Chondrocyte (in vitro differentiated cells): ENCODE results near the gene SOX3. TPM values are rescaled to one million over a fixed set of nuclear protein-coding genes. Genes with fewer than 3 reads are reported as not detected.

ENCODE experiments used
- DNase-seq: peaks from one replicate; pipeline ENCODE4 v3.0.0; 2021; ENCODE audit warnings: mixed read lengths, low spot score
- H3K27ac Mint-ChIP-seq: one replicate; pipeline ENCODE4 v1.8.0; 2021; ENCODE audit warnings: mild to moderate bottlenecking, moderate library complexity, mixed read lengths; ENCODE audit not compliant: unreplicated experiment
- H3K27me3 Mint-ChIP-seq: 2 replicates; pipeline ENCODE4 v1.8.0; 2021; ENCODE audit warnings: low read depth, mixed read lengths
- H3K36me3 Mint-ChIP-seq: 2 replicates; pipeline ENCODE4 v1.8.0; 2021; ENCODE audit warnings: low read depth, mixed read lengths
- H3K4me1 Mint-ChIP-seq: 2 replicates; pipeline ENCODE4 v1.8.0; 2021; ENCODE audit warnings: low read depth, mild to moderate bottlenecking, mixed read lengths
- H3K4me3 Mint-ChIP-seq: one replicate; pipeline ENCODE4 v1.8.0; 2021; ENCODE audit warnings: mild to moderate bottlenecking, moderate library complexity, mixed read lengths; ENCODE audit not compliant: unreplicated experiment
- H3K9me3 Mint-ChIP-seq: 2 replicates; pipeline ENCODE4 v1.8.0; 2021; ENCODE audit warnings: low read depth, mixed read lengths
- total RNA-seq: library from RNA; stranded (reverse); gene quantifications from 3 replicates; pipeline ENCODE4 v1.2.1, GENCODE V29; 2021
- TF ChIP-seq, protein P1 (sequence below): fragments of 200-600 bp; sonication (generic); IDR thresholded peaks from 2 replicates; pipeline ENCODE4 v1.5.0; 2021; ENCODE audit warnings: antibody characterized with exemption, mild to moderate bottlenecking, moderate library complexity

Gene SOX3
- total RNA-seq, 1 donor from 2014 or later: not detected

DNA sequence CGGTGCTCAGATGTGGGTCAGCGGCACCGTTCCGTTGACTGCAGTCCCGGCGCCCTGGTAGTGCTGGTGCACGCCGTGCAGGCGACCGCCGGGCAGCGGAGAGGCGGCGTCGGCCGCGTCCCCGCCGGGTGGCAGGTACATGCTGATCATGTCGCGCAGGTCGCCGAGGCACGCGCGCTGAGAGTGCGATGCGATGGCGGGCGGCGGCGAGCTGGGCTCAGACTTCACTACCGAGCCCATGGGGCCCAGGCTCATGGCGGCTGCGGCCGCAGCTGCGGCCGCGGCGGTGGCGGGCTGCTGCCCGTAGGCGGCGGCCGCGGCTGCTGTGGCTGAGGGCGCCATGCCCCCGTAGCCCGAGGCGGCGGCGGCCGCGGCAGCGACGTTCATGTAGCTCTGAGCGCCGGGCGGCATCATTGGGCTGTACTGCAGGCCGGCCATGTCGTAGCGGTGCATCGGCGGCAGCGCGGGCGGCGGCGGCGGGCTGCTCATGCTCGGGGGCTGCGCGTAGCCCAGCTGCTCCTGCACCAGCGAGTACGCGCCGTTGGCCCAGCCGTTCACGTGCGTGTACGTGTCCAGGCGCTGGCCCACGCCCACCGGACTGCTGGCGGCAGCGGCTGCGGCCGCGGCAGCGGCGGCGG, 1.0 kb downstream of the SOX3 start:
- no peak overlapping the region for H3K27ac Mint-ChIP-seq
- peaks cover 14% of the 10 kb centered on the region for H3K4me1 Mint-ChIP-seq
- TF ChIP-seq, protein P1, sequence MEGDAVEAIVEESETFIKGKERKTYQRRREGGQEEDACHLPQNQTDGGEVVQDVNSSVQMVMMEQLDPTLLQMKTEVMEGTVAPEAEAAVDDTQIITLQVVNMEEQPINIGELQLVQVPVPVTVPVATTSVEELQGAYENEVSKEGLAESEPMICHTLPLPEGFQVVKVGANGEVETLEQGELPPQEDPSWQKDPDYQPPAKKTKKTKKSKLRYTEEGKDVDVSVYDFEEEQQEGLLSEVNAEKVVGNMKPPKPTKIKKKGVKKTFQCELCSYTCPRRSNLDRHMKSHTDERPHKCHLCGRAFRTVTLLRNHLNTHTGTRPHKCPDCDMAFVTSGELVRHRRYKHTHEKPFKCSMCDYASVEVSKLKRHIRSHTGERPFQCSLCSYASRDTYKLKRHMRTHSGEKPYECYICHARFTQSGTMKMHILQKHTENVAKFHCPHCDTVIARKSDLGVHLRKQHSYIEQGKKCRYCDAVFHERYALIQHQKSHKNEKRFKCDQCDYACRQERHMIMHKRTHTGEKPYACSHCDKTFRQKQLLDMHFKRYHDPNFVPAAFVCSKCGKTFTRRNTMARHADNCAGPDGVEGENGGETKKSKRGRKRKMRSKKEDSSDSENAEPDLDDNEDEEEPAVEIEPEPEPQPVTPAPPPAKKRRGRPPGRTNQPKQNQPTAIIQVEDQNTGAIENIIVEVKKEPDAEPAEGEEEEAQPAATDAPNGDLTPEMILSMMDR: peak; percentile 27
- DNase-seq: peak; percentile 91
- peaks cover 2% of the 10 kb centered on the region for H3K36me3 Mint-ChIP-seq
- H3K9me3 Mint-ChIP-seq: no peaks in the 10 kb centered on the region
- no peak overlapping the region for H3K4me3 Mint-ChIP-seq
- H3K27me3 Mint-ChIP-seq: peaks cover 74% of the 10 kb centered on the region

DNA sequence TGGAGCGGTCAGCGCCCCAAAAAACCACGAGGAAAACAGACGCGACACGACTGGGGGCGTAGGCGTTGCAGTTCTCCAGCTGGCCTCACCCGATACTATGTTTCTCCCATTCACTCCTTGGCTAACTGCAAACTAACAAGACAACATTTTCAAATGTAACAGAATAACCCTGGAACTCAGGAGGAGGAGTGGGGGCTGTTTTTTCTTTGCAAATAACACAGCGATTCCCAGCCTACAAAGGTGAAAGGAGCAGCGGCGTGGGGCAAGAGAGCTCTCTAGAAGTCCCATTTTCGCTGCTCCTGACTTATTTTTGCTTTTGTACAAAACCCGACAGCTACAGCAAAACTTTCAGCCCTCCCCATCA, 1.6 kb downstream of the SOX3 start:
- H3K27ac Mint-ChIP-seq: no peak overlapping the region
- peak overlapping the region; percentile 49 for H3K4me3 Mint-ChIP-seq
- no peaks in the 10 kb centered on the region for H3K9me3 Mint-ChIP-seq
- H3K27me3 Mint-ChIP-seq: peaks cover 76% of the 10 kb centered on the region
- peaks cover 2% of the 10 kb centered on the region for H3K36me3 Mint-ChIP-seq
- TF ChIP-seq, protein P1: no peak
- no peak for DNase-seq
- H3K4me1 Mint-ChIP-seq: peaks cover 14% of the 10 kb centered on the region

DNA sequence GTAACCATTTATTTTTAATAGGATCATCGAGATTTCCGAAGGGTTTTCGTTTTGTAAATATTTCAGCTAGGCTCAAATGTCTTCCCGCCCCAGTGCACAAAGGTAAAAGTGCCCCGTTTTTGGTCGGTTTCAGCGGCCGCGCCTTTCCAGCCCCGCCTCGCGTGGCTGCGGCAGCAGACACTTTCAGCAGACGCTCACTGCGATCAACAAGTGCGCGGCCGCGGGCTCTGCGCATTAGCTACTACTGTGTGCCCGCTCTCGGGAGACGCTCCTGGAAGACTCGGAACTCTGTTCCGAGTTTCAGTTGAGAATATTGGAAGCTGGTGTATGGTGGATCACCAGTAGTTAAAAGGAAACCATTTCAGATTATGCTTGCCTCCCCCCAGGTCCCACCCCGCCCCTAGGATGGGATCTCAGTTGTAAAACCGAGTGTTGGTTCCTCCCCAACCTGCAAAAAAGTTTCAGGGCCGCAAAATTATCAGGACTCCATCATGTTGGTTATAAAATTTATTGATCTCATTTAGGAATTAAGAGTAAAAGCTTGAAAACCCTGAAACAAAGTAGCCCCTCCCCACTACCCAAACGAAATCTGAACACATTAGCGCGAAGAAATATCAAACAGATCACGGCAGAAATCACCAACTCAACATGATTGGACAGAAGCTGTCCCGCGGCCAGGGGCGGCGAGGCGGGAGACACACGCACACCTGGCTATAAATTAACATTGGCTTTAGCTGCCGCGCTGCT, 2.2 kb downstream of the SOX3 start:
- Mint-ChIP-seq H3K27ac (no peak overlapping the region), H3K9me3 (no peaks in the 10 kb centered on the region), H3K4me1 (peaks cover 14% of the 10 kb centered on the region), H3K27me3 (peaks cover 73% of the 10 kb centered on the region), H3K4me3 (peak overlapping the region; percentile 49), H3K36me3 (peaks cover 2% of the 10 kb centered on the region)
- TF ChIP-seq, protein P1: no peak
- DNase-seq: no peak

GRCh38 chrX:140501940-140502468, 2.9 kb downstream of the SOX3 start:
- no peak for DNase-seq
- Mint-ChIP-seq H3K36me3 (peaks cover 2% of the 10 kb centered on the region), H3K27me3 (peaks cover 67% of the 10 kb centered on the region), H3K27ac (no peak overlapping the region), H3K9me3 (no peaks in the 10 kb centered on the region), H3K4me3 (no peak overlapping the region), H3K4me1 (peaks cover 14% of the 10 kb centered on the region)
- TF ChIP-seq, protein P1: no peak

GRCh38 chrX:140501321-140501720, 3.5 kb downstream of the SOX3 start:
- peaks cover 66% of the 10 kb centered on the region for H3K27me3 Mint-ChIP-seq
- H3K9me3 Mint-ChIP-seq: no peaks in the 10 kb centered on the region
- no peak for DNase-seq
- H3K4me1 Mint-ChIP-seq: peaks cover 14% of the 10 kb centered on the region
- H3K27ac Mint-ChIP-seq: no peak overlapping the region
- TF ChIP-seq, protein P1: no peak
- peaks cover 2% of the 10 kb centered on the region for H3K36me3 Mint-ChIP-seq
- no peak overlapping the region for H3K4me3 Mint-ChIP-seq
